MM.1S (cell line): ENCODE data around the gene GMPPA.

Source experiments
- DNase-seq: peaks from one replicate; pipeline ENCODE4 v3.0.0-alpha.2; 2015
- H2AFZ ChIP-seq: fragments of 300-600 bp; sonication (generic); 2 replicates; pipeline ENCODE4 v1.6.0; 2016; ENCODE audit warnings: antibody characterized with exemption, low read length
- H3F3A ChIP-seq: fragments of 300-600 bp; sonication (generic); 2 replicates; pipeline ENCODE4 v1.6.1; 2016; ENCODE audit warnings: mild to moderate bottlenecking, antibody characterized with exemption, low read length, moderate library complexity, mixed read lengths; ENCODE audit not compliant: insufficient read depth
- H3K27ac ChIP-seq: fragments of 300-600 bp; sonication (generic); 2 replicates; pipeline ENCODE4 v1.5.1; 2016; ENCODE audit warnings: mild to moderate bottlenecking, low read length
- H3K27me3 ChIP-seq: fragments of 300-600 bp; sonication (generic); replicated peaks from 2 replicates; pipeline ENCODE4 v1.6.0; 2016; ENCODE audit warnings: low read length; ENCODE audit not compliant: insufficient read depth
- H3K36me3 ChIP-seq: fragments of 300-600 bp; sonication (generic); replicated peaks from 2 replicates; pipeline ENCODE4 v1.6.1; 2016; ENCODE audit warnings: mild to moderate bottlenecking, low read length, mixed read lengths; ENCODE audit not compliant: insufficient read depth
- H3K4me1 ChIP-seq: fragments of 300-600 bp; sonication (generic); 2 replicates; pipeline ENCODE4 v1.6.1; 2016; ENCODE audit warnings: low read length, mixed read lengths
- H3K4me2 ChIP-seq: fragments of 300-600 bp; sonication (generic); 2 replicates; pipeline ENCODE4 v1.6.0; 2016; ENCODE audit warnings: low read depth, low read length
- H3K4me3 ChIP-seq: fragments of 300-600 bp; sonication (generic); 2 replicates; pipeline ENCODE4 v1.5.1; 2016; ENCODE audit warnings: low read length, mixed read lengths
- H3K79me2 ChIP-seq: fragments of 300-600 bp; sonication (generic); 2 replicates; pipeline ENCODE4 v1.6.1; 2016; ENCODE audit warnings: mixed run types, low read length, mixed read lengths
- H3K9ac ChIP-seq: fragments of 300-600 bp; sonication (generic); 2 replicates; pipeline ENCODE4 v1.6.1; 2016; ENCODE audit warnings: low read length, mixed read lengths
- H3K9me2 ChIP-seq: fragments of 300-600 bp; sonication (generic); replicated peaks from 2 replicates; pipeline ENCODE4 v1.6.1; 2016; ENCODE audit warnings: mild to moderate bottlenecking, low read length, mixed read lengths; ENCODE audit not compliant: insufficient read depth
- H3K9me3 ChIP-seq: fragments of 300-600 bp; sonication (generic); replicated peaks from 2 replicates; pipeline ENCODE4 v1.6.1; 2016; ENCODE audit warnings: mild to moderate bottlenecking, low read length, mixed read lengths; ENCODE audit not compliant: insufficient read depth
- H4K20me1 ChIP-seq: fragments of 300-600 bp; sonication (generic); 2 replicates; pipeline ENCODE4 v1.6.1; 2016; ENCODE audit warnings: mild to moderate bottlenecking, low read length, moderate library complexity, mixed read lengths; ENCODE audit not compliant: insufficient read depth
- CTCF ChIP-seq: fragments of 300-600 bp; sonication (generic); IDR thresholded peaks from 2 replicates; pipeline ENCODE4 v1.5.1; 2016; ENCODE audit warnings: antibody characterized with exemption, low read length, mixed read lengths
- EZH2 ChIP-seq: fragments of 300-600 bp; sonication (generic); optimal IDR thresholded peaks from 2 replicates; pipeline ENCODE3; 2017; ENCODE audit warnings: low read depth, mild to moderate bottlenecking, antibody characterized with exemption, low read length, mixed read lengths
- EZH2phosphoT487 ChIP-seq: fragments of 300-600 bp; sonication (generic); IDR thresholded peaks from 2 replicates; pipeline ENCODE4 v1.6.1; 2018; ENCODE audit warnings: antibody characterized with exemption, low read length

GMPPA gene

GRCh38 chr2:219457784-219458369, 40.8 kb upstream of the GMPPA start:
- Histone ChIP-seq H3K36me3 (no peaks in the 10 kb centered on the region), H3K9me3 (no peaks in the 10 kb centered on the region), H3K9me2 (no peaks in the 10 kb centered on the region), H4K20me1 (no peaks in the 10 kb centered on the region), H3K4me3 (no peak overlapping the region), H3K27ac (no peak overlapping the region), H3K79me2 (no peaks in the 10 kb centered on the region), H3K4me1 (no peaks in the 10 kb centered on the region), H3K9ac (no peak overlapping the region), H3K27me3 (peaks cover 27% of the 10 kb centered on the region), H2AFZ (no peak overlapping the region), H3K4me2 (no peak overlapping the region), H3F3A (no peaks in the 10 kb centered on the region)
- TF ChIP-seq CTCF (peak; percentile 18), EZH2phosphoT487 (no peak)
- DNase-seq: no peak

- H3K4me3 ChIP-seq: no peak overlapping the region
- no peaks in the 10 kb centered on the region for H3K9me3 ChIP-seq
- no peak overlapping the region for H3K9ac ChIP-seq
- H3K36me3 ChIP-seq: no peaks in the 10 kb centered on the region
- H3K4me1 ChIP-seq: no peaks in the 10 kb centered on the region
- H3K79me2 ChIP-seq: no peaks in the 10 kb centered on the region
- H3K4me2 ChIP-seq: no peak overlapping the region
- H2AFZ ChIP-seq: no peak overlapping the region
- H3K9me2 ChIP-seq: no peaks in the 10 kb centered on the region
- TF ChIP-seq CTCF (no peak), EZH2phosphoT487 (no peak), EZH2 (no peak)
- no peak overlapping the region for H3K27ac ChIP-seq
- H3K27me3 ChIP-seq: peaks cover 17% of the 10 kb centered on the region
- no peak for DNase-seq
- no peaks in the 10 kb centered on the region for H4K20me1 ChIP-seq
- no peaks in the 10 kb centered on the region for H3F3A ChIP-seq
Observed at GRCh38 chr2:219458996-219459395, 39.7 kb upstream of the GMPPA start.

GRCh38 chr2:219459460-219460311, 39.0 kb upstream of the GMPPA start:
- no peak overlapping the region for H3K9ac ChIP-seq
- peak overlapping the region; percentile 45; the same call in 1 of the 2 replicates for H2AFZ ChIP-seq
- no peaks in the 10 kb centered on the region for H3K4me1 ChIP-seq
- H3K27ac ChIP-seq: no peak overlapping the region
- H3K4me2 ChIP-seq: peak overlapping the region; percentile 5; the same call in 1 of the 2 replicates
- no peak for DNase-seq
- no peaks in the 10 kb centered on the region for H3K79me2 ChIP-seq
- H3K9me3 ChIP-seq: no peaks in the 10 kb centered on the region
- H3K27me3 ChIP-seq: peaks cover 15% of the 10 kb centered on the region
- H3F3A ChIP-seq: no peaks in the 10 kb centered on the region
- no peaks in the 10 kb centered on the region for H3K9me2 ChIP-seq
- H4K20me1 ChIP-seq: no peaks in the 10 kb centered on the region
- H3K4me3 ChIP-seq: no peak overlapping the region
- H3K36me3 ChIP-seq: no peaks in the 10 kb centered on the region
- peak; percentile 88 for TF ChIP-seq CTCF
- TF ChIP-seq EZH2phosphoT487: no peak
